Esophagus squamous epithelium (tissue), 4 donors: ENCODE measurements around the gene TTC3.

ENCODE experiments used
- CTCF ChIP-seq, 6 experiments: fragments of 450-650 bp in 4 of 6; fragments of 200-600 bp in 2 of 6; sonication (generic) in 2 of 6; IDR thresholded peaks; one replicate each; pipeline ENCODE4 v1.5.1; 2016 to 2019; ENCODE audit warnings: antibody characterized with exemption in 6 of 6, mild to moderate bottlenecking in 4 of 6, moderate library complexity in 4 of 6
- POLR2A ChIP-seq, 4 donors: fragments of 450-650 bp; IDR thresholded peaks; one replicate each; pipeline ENCODE4 v1.6.1; 2017; ENCODE audit warnings: antibody characterized with exemption in 4 of 4, mild to moderate bottlenecking in 4 of 4, moderate library complexity in 3 of 4

GRCh38 chr21:37176716-37177115 lies 103.7 kb downstream of the TTC3 start:
- TF ChIP-seq POLR2A (IDR thresholded peaks at IDR 0.05) (no peak), CTCF (IDR thresholded peaks at IDR 0.05) (no peak)
